GM04503 (cell line): ENCODE results near the gene GPC5.

ENCODE experiments used
- DNase-seq: peaks from one replicate; pipeline ENCODE4 v3.0.0-alpha.2; 2012; ENCODE audit warnings: low read depth

GPC5 gene

DNA sequence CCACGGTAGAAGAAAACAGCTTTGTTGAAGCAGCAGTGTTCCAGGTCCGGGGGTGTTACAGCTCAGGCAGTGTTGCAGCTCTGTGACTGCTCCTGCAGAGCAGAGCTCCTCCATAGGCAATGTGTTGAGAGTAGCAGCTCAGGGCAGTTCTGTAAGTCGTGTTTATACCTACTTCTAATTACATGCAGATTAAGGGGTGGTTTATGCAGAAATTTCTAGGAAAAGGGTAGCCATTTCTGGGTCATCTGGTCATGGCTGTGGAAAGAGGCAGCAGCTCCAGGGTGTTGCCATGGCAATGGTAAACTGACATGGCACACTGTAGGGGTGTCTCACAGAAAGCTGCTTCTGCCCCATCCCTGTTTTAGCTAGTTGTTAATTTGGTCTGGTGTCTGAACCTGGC, 316.4 kb downstream of the GPC5 start:
- no peak for DNase-seq

DNA sequence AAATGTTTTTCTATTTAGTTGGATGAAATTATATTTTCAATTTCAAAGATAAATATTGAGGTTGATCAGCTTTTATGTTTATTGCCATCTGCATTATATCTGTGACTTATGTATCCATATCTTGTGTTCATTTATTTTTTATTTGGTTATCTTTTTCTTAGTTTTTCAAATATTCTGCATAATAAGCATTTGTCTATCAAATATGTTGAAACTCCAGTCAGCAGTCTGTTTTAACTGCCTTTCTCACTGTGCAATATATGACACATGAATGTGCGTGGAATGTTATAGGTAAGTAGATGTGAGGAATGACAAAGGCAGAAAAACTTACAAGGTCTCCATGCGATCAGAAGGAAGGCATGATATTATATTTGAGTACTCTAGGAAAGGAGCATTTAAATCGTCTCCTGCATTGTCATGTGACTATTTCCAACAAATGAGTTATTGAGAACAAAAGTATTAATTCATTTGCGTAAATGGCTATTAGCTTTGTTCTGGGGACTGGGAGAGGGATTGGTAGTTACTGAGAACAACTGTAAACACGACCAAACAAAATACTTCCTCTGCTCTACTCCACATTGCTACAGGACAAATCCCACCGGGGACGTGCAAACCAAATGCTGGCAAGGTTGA, 318.1 kb downstream of the GPC5 start:
- DNase-seq, result no peak

DNA sequence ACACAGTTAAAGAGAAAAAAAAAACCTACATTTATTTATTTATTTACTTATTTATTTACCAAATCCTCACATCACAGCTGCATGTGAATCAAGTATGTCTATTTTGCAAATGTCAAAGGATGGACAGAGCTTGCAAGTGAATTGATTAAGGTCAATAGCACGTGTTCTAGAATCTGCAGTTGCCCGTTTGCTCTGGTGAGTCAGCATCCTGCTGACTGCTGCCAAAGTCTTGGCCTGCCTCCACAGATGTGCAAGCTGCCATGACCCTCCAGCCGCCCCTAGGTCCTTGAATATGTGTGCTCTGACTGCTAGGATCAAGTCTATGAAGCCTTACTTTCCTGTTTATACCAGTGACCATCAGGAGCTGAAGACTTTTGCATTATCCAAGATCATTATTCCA, 320.6 kb downstream of the GPC5 start:
- DNase-seq, result no peak

DNA sequence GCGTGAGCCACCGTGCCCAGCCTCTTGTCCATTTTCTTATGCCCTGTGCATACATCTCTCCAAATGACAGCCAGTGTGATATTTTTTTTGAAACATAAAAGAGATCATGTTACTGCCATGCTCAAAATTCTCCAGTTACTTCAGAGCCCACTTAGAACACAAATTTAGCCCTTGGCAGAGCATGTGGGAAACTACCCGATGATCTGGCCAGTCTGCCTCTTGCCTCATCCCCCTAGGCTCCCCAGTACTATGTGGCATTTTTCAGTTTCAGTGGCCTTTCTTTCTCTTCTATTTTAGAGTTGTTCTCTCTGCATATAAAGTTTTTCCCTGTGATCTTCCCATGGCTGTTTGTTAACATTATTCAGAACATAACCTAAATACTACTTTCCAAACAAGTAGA, 323.0 kb downstream of the GPC5 start:
- no peak for DNase-seq

DNA sequence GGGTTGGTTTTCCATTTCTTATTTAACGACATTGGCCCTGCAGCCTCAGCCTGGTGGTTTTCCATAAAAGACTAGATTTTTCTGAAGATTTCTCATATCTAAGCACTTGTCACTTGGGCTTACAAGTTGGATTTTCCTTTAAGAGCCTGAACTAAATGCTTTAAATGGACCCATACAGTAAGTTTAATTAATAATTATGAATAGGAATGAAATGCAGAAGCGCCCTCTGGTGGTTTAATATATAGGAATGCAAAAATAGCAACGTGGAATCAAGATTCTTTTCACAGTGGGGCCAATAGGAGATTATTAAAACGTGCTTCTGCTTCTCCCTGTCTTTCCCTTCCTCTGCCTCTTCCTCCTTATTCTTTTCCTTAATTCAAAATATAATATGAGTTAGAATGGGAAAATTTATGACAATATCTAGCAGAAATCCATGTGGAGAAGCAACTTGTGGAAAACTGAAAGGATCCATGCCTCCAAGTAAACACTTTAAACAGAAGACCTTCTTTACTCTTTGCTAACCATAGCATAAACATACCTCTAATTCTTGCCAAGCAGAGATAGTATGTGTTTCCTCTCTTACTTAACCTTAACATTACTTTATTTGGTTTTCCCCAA, 324.0 kb downstream of the GPC5 start:
- no peak for DNase-seq

DNA sequence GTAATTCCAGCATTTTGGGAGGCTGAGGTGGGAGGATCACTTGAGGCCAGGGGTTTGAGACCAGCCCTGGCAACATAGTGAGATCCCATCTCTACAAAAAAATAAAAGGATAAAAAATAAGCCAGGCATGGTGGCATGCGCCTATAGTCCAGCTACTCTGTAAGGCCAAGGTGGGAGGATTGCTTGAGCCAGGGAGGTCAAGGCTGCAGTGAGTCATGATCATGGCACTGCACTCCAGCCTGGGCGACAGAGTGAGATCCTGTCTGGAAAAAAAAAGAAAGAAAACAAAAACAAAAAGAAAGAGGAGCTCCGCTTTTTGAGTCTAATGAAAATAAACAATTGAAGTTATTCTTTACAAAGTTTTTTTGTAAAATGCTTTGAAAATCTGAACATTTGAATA, 326.2 kb downstream of the GPC5 start:
- DNase-seq, result no peak

DNA sequence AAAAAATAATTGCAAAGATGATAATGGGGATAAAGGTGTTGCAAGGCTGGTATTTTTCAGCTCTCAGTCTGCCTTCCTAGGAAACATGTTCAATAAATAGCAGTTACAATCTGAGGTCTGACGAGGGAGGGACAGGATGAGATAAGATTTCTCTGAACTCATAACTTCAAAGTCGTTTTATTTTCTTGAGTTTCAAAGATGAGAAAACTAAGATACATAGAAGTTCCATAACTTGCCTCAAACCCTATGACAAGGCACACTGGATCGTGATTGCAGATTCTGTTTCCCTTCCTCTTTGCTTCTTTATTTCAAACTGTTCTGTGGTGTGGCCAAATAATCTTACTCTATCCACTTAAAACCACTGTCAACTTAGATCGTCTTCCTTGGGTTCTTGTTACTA, 327.2 kb downstream of the GPC5 start:
- DNase-seq, result no peak

DNA sequence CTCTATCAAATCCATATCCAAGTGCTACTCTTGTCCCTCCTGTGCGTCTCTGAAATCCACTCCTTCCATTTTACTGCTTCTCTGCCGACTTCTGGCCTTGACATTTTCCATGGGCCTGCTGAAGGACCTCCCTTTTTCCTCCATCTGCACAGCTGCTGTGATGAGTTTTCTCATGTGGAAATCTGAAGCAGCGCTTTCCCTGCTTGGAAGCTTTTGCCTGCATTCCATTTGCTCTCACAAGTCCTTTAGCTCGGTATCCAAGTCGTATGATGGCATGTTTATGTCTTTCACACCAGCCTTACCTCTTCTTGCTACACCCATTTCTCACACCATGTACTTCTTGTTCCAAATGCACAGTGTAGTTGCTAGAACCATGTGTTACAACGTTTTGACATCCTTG, 328.2 kb downstream of the GPC5 start:
- DNase-seq, result no peak

DNA sequence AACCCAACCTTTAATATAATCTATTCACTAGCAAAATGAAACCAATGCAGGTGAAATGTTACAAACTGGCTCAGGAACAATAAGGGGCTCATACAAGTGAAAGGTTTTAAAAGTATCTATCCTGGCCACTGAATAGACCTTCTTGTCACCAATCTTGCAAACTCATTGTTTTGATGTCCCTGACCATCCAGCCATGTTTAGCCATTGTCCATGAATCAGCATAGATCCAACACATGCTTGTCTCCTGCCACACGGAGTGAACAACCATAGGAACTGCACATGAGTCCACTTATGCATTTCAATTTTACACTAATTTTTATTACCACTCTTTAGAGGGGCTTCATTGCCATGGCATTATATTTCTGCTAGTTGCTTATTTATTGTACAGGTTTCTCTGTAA, 331.4 kb downstream of the GPC5 start:
- DNase-seq, result no peak

DNA sequence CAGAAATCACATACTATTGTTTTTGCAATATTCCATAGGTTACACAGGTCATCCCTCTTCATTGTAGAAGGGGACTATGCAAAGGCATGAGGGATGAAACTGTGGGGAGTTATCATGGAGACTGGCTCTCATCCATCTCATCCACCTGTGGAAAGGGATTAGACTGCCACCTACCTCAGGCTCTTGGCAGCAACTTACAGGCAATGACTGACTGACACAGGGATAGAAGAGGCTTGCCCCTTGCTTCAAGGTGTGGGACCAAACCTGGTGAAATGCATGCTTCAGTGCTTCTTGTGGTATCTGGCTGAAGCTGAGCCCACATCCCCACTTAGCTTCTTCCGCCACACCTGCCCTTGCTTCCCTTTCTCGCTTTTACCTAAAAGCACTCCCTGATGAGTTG, 341.3 kb downstream of the GPC5 start:
- DNase-seq, result no peak

DNA sequence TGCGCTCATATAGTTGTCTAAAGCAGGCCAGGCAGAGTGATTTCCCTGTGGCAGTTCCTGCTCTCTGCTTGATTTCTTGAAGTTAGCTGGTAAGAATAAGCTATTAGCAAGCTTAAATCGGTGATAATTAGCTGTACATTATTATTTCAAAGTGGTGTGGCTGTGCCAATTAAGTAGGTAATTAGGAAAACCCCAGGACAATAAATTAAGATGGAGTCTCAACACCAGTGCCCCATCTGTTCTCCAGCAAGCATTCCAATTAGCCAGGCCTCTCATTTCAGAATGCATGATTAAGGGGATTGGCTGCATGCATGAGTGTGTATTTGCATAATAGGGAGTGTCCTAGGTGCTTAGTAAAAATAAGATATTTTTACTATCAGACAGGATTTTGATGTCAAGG, 342.3 kb downstream of the GPC5 start:
- DNase-seq, result no peak

DNA sequence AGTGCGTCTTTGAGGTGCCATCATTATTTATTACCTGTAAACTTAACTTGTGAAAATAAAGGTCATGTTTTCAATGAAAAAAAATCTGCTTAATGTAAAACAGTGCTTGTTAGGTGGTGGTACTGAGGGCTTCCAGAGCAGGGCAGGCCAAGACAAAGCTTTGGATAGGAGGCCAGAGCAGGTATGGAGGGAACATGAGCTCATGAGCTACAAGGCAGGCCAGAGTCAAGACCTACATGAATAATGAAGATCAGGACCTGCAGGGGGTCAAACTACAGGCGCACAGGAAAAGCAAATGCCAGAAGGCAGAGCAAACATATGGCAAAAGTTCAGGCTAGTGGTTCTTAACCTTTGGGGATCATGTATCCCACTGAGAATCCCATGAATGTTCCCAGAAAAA, 343.5 kb downstream of the GPC5 start:
- DNase-seq, result no peak

DNA sequence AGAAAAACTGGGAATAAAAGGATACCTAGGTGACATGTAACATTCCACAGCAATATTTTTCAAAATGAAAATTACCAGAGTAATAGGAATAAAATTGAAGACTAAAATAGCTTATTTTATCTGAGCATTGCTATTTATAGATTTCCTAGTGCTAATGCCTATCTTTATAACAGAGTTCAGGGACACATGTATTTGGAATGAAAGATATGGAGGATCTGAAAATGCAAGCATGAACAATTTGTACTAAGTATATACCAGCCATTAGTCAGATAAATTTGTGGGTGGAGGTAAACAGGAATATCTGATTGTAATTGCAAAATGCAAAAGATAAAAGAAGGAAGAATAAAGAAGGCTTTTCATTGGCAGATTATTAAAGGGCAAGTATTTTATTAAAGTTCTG, 345.9 kb downstream of the GPC5 start:
- no peak for DNase-seq

DNA sequence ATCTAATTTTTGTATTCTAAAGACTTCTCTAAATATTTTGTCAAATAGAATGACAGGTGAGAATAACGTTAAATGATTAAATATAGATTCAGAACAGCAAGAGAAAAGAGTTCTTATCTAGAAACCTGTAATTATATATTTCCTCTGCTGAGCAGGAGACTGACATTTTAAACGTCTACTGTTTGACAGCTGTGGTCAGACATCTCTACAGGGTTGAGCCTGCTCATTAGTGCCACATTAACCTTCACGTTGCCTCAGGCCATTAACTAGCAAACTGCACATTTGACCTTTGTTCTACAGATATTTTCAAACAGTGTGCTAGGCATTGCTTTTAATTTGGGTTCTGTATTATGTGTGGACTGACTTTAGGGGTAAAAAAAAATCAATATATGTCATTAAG, 347.5 kb downstream of the GPC5 start:
- DNase-seq, result no peak

DNA sequence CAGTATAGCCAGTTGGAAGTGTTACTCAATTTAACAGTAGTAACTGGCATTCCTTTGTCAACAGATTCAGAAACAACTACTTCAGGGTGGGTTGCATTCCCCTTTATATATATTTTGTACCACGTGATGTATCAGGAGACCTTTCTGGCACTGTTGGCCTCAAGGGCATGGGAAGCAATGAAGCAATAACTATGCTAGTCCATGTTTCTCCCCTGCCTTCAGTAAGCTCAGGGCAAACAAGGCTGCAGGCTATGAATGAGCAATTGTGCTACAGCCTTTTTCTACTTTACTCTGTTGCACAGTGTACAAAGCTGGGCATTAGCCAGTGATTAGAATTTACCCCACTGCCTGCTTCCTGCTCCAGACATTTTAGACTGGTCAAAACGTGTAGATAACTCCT, 348.8 kb downstream of the GPC5 start:
- no peak for DNase-seq

DNA sequence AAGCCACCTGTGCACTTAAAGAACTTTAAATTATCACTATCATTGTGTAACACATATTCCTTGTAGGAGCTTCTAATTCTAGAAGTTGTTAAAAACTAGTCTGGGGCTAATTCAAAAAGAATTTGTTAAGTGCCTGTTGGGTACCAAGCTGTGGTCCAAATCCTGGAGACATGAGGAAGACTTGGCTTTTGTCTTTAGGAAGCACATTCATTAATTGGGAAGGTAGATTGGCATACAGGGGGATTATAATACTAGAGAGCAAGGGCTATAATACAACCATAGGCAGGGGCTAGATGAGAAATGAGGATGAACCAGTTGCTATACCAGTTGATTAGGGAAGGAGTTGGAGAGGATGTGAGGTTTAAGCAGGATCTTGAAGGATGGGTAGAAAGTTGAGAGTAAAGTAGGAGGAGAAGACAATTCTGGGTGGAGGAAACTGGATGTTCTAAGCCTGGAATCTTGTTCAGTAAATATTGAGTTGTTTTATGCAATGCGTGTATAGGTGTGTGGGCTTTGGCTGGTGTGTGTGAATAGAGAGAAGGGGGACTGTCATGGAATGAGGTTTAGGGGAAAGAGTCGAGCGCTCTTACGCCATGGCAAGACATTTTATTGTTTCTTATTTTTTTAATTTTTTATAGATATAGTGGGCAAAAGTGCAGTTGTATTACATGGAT, 350.1 kb downstream of the GPC5 start:
- DNase-seq, result no peak

DNA sequence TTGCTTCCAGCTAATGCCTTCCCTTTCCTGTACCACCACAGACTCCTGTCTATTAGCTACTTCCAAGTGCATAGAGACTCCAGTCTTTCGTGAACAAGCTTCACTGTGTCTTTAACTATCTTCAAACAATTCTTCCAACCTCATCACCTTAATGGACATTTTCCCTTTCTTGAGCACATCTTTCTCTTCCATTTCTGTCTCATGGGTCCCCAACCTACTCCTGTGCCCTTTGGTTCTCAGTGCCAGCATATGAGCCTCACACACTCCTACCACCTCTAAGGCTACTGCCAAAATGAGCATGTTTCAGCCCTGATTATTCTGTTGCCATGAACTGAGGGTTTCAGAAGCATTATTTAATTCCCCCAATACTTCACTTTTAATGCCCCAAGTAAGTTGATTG, 360.3 kb downstream of the GPC5 start:
- no peak for DNase-seq

DNA sequence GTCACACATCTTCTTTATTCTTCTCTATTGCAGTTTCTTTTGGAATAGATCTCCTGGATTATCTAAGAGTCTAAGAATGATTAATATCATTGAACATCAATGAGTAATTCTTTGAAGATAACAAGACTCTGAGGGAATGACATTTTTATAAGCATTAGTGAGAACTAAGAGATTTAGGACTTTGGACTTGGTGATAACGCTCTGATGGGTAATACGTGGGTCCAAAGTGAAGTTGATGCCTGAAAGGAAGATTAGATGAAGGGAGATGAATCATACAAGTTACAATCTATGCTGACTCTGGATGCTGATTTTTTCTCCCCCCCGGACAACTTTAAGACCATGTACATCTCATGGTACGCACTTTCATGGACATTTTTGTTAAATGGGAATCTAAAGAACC, 364.5 kb downstream of the GPC5 start:
- DNase-seq, result no peak

DNA sequence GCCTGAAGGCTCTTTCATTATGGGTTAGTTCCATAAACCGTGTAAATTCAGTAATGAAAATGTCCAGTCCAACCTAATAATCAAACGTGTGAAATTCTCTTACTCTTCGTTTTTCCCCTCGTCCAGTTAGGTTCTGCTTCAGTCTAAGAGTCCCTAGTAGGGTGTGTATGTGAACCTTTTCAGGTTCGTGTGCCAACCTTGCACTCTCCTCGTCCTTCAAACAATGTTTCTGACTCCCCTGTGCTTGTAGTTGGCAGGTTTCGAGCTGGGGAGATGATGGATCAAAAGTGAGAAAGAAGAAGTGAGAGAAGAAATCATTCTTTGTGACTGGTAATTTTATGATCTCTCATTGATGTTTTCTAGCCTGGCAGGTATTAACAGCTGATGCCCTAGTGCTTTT, 366.1 kb downstream of the GPC5 start:
- no peak for DNase-seq

DNA sequence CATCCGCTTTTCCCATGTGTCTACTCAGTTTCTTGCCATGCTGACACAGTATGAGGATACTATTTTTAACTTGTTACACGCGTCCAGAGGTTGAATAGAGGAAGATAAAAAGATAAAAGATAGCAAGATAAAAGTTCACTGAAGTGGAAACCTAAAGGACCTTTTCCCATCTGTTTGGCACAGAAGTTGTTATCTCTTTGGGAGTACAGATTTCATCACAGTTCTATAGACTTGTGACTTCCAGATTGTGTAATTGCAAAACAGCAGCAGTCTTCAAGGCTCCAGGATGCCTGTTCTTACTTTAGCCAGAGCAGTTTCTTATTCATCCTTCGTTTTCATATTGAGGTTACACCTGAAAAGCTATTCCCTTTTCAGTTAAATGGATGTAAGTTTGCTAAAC, 369.2 kb downstream of the GPC5 start:
- no peak for DNase-seq

DNA sequence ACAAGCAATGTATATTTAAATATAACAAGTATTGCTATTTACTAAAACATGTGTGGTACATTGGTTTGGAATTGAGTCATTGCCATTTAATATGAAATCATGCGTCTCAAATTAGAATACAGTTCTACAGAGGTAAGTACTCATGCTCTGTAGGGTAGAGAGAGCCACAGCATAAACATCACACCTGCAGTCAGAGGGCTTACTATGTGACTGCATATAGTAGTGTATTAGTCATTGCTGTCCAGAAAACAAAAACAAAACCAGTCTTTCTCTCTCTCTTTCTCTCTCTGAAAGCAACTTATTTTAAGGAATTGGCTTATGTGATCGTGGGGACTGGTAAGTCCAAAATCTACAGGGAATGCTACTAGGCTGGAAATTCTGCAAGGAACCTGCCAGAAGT, 370.3 kb downstream of the GPC5 start:
- DNase-seq, result no peak

DNA sequence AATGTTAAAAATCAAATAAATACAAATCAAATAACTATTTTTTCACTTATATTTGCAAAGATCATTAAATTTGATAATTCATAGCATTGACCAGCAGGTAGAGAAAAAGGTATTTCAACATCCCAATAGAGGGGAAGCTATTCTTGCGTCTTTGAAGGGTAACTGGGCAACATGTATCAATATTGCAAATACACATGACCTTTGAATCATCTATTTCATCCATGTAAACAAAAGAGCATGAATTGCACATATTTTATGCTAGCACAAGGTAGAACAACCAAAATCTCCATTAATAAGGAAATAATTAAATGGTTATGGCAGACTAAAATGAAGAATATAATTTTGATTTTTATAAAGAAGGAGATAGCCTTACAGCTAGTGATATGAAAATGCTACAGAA, 372.8 kb downstream of the GPC5 start:
- DNase-seq, result no peak

DNA sequence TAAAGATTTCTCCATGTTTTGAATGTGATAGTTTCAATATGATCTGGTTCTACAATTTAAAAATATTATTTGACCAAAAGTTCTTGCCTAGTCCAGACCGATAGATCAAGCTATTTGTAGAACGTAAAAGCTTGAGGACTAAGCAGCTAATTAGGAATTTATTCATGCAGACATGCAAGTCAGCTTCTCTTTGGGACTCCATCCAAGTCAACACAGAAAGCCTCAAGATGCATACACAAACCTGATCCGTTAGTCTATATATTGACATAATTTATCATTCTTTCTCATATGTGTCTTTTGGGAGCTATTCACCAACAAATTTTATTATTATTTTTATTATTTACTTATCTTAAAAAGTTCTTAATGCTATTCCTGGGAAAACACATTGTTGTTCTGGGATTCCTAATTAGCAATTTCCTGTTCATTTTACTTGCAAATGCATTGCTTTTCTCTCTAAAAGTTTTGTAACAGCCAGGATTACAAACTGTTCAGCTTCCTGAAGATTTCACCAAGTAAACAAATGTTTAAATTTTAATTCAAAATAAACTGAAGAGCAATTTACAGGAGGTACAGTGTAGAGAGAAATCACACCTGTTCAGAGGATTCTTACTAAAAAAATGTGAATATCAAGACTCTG, 375.3 kb downstream of the GPC5 start:
- no peak for DNase-seq

DNA sequence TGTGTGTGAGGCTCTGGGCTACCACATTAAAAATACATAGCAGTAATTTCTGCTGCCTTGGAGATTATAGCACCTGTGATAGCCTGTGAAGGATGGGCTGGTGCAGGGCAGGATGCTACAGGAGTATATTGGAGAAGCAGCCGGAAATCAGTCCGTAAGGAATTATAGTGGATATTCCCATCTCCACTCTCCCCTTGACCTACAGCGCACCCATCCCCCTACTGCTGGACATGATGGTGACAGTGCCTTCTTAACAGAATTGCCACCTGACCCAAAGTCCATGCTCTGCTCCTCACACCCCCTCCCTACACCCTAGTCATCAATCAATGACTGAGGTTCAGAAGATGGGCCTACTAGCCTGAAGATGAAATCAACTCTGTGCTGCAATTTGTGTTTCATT, 376.0 kb downstream of the GPC5 start:
- DNase-seq, result no peak
